BE2C (cell line): Measurements from ENCODE around the gene TMTC2.

ENCODE experiments used
- DNase-seq: peaks from one replicate; pipeline ENCODE4 v3.0.0-alpha.2; 2020
- H3K27me3 ChIP-seq: fragments of 250-450 bp; sonication (Bioruptor Pico); 2 replicates; pipeline ENCODE4 v1.5.1; 2020; ENCODE audit warnings: mild to moderate bottlenecking
- H3K36me3 ChIP-seq: fragments of 250-450 bp; sonication (Bioruptor Pico); 2 replicates; pipeline ENCODE4 v1.5.1; 2020; ENCODE audit warnings: mild to moderate bottlenecking
- H3K4me1 ChIP-seq: fragments of 250-450 bp; sonication (Bioruptor Pico); 2 replicates; pipeline ENCODE4 v1.5.1; 2020
- H3K4me3 ChIP-seq: 2 replicates; pipeline ENCODE4 v1.5.1; 2011; ENCODE audit warnings: low read depth, low read length
- H3K9me3 ChIP-seq: fragments of 250-450 bp; sonication (Bioruptor Pico); 2 replicates; pipeline ENCODE4 v1.5.1; 2020
- TF ChIP-seq, protein P1 (sequence below): IDR thresholded peaks from 2 replicates; pipeline ENCODE4 v1.5.1; 2012; ENCODE audit warnings: mild to moderate bottlenecking, low read depth, low read length

Gene TMTC2

DNA sequence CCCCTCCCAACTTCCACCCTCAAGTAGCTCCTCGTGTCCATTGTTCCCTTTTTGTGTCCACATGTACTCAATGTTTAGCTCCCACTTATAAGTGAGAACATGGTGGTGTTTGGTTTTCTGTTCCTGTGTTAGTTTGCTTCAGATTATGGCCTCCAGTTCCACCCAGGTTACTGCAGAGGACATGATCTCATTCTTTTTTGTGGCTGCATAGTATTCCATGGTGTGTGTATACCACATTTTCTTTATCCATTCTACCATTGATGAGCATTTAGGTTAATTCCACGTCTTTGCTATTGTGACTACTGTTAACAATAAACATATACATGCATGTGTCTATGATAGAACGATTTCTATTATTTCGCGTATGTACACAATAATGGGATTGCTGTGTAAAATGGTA lies 362.6 kb downstream of the TMTC2 start:
- Histone ChIP-seq H3K36me3 (no peaks in the 10 kb centered on the region), H3K4me1 (no peaks in the 10 kb centered on the region; the same call in 1 of the 2 replicates), H3K9me3 (no peaks in the 10 kb centered on the region), H3K27me3 (no peaks in the 10 kb centered on the region), H3K4me3 (no peak overlapping the region)
- no peak for DNase-seq
- TF ChIP-seq, protein P1, sequence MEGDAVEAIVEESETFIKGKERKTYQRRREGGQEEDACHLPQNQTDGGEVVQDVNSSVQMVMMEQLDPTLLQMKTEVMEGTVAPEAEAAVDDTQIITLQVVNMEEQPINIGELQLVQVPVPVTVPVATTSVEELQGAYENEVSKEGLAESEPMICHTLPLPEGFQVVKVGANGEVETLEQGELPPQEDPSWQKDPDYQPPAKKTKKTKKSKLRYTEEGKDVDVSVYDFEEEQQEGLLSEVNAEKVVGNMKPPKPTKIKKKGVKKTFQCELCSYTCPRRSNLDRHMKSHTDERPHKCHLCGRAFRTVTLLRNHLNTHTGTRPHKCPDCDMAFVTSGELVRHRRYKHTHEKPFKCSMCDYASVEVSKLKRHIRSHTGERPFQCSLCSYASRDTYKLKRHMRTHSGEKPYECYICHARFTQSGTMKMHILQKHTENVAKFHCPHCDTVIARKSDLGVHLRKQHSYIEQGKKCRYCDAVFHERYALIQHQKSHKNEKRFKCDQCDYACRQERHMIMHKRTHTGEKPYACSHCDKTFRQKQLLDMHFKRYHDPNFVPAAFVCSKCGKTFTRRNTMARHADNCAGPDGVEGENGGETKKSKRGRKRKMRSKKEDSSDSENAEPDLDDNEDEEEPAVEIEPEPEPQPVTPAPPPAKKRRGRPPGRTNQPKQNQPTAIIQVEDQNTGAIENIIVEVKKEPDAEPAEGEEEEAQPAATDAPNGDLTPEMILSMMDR, result no peak

DNA sequence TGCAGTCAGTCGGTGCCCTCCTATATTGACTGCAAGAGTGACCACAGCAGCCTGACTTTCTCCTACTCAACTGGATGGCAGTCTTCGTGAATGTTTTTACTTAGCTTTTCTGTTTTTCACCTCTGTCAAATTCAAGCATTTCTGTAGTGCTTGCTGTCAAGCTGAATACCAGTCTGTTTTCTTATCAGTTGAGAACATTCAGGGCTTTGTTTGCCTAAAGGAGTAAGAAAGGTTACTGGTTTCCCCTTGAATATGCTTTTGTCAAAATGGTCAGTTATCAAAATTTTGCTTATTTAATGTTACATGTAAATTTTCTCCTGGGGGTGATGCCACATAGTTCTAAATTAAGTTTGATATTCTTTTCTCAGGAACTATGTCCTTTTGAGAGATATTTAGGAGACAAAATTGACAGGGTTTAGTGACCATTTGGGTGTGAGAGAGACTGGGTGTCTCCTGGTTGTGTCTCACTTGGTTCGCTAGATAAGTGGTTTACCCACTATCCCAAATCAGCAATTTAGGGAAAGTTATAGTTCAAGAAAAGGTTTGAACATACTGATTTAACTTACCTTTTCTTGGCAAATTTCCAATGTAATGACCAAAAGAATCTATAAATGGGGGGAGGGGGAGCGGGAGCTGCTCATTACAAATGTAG lies 366.3 kb downstream of the TMTC2 start:
- TF ChIP-seq, protein P1, result no peak
- H3K9me3 ChIP-seq, result no peaks in the 10 kb centered on the region
- DNase-seq, result no peak

DNA sequence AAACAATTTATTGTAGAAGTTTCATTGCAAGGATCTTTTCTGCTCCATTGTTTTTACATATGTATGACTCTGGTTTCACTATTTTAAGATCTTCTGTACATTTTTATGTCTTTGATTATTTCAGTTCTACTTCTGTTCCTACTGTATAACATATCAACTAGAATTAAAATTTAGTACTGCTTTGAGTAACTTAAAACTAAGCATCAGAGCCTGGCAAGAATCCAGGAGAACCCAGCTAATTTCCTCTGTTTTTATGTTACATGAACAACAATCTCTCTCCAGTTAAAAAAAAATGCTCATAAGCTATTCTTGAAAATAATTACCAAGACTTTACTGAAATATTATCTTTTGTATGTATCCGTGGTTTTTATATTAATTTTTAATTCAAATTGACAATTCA lies 370.7 kb downstream of the TMTC2 start:
- H3K4me1 ChIP-seq, result no peaks in the 10 kb centered on the region; the same call in 1 of the 2 replicates
- TF ChIP-seq, protein P1, result no peak
- no peak overlapping the region for H3K4me3 ChIP-seq
- H3K9me3 ChIP-seq, result no peaks in the 10 kb centered on the region
- no peaks in the 10 kb centered on the region for H3K27me3 ChIP-seq
- H3K36me3 ChIP-seq, result no peaks in the 10 kb centered on the region
- DNase-seq, result no peak

More for the DNA sequence above, 366.3 kb downstream of the TMTC2 start:
- no peaks in the 10 kb centered on the region; the same call in 1 of the 2 replicates for H3K4me1 ChIP-seq
- H3K4me3 ChIP-seq, result no peak overlapping the region
- no peaks in the 10 kb centered on the region for H3K36me3 ChIP-seq
- no peaks in the 10 kb centered on the region for H3K27me3 ChIP-seq

DNA sequence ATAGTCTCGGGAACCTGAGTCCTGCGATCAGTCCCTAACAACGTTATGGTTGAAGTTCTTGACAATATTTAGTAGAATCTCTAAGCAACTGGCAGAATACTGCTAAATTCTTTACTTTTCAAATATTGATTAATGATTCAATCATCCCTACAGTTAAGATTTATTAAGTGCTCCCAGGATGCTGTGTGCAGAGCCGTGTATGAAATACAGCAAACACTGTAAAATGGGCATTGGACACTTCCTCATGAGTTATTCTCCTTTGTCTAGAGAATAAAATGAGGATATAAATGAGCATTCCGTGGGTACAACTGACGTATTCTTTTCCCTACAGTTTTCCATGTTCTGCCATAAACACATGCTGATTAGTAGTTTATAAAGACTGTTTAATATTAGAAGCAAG lies 372.4 kb downstream of the TMTC2 start:
- Histone ChIP-seq H3K36me3 (no peaks in the 10 kb centered on the region), H3K4me3 (no peak overlapping the region)
- TF ChIP-seq, protein P1, result no peak

DNA sequence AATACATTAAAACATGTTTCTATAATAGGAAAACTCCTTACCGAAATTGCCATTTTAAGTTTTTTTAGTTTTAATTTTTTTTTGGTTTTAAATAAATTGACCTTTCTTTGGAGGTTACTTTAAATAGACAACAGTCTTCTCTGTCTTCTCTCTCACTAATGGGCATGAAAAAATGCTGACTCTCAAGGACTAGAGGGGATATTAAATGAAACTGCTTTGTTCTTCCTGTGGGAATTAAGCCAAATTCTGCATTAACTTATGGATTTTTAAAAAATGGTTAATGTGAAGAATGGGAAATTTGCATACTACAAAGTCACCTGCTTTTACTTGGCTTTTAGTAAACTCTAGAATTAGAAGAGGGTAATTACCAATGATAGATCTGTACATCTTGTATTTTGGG lies 378.9 kb downstream of the TMTC2 start:
- H3K27me3 ChIP-seq, result no peaks in the 10 kb centered on the region
- no peaks in the 10 kb centered on the region for H3K9me3 ChIP-seq
- no peaks in the 10 kb centered on the region for H3K36me3 ChIP-seq
- no peak overlapping the region for H3K4me3 ChIP-seq
- H3K4me1 ChIP-seq, result no peaks in the 10 kb centered on the region
- no peak for DNase-seq
- TF ChIP-seq, protein P1, result no peak

More for the DNA sequence above, 372.4 kb downstream of the TMTC2 start:
- Histone ChIP-seq H3K9me3 (no peaks in the 10 kb centered on the region), H3K4me1 (no peaks in the 10 kb centered on the region), H3K27me3 (no peaks in the 10 kb centered on the region)
- no peak for DNase-seq

DNA sequence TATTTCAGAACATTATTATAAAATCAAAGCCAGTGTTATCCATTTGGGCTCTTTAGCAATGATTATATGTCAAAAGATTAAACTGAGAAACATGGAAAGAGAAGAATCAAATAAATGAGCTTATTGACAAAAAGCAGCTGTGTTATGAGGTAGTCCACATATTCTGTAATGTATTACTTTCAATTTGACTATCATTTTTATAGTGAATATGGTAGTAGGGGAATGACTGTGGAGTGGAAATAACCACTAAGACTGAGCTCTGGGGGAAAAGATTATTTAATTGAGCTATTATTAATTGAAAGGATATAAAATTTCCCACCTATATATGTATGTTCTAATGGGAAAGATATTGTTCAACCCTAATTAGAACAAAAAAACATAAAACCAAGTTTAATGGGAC lies 381.3 kb downstream of the TMTC2 start:
- no peaks in the 10 kb centered on the region for H3K27me3 ChIP-seq
- H3K4me3 ChIP-seq, result no peak overlapping the region
- TF ChIP-seq, protein P1, result no peak

More for the DNA sequence above, 381.3 kb downstream of the TMTC2 start:
- Histone ChIP-seq H3K36me3 (no peaks in the 10 kb centered on the region), H3K4me1 (no peaks in the 10 kb centered on the region), H3K9me3 (no peaks in the 10 kb centered on the region)
- no peak for DNase-seq
